ENCODE results near the gene TSPO.

The TSPO gene

GRCh38 chr22:43180670-43181069 is 29.3 kb downstream of the TSPO start:
- Histone ChIP-seq H3K4me3 (ENCODE audit: low read depth, low read length) (no peak overlapping the region), H3K79me2 (ENCODE audit: control insufficient read depth, insufficient read depth, low read length, unreplicated experiment) (peaks cover 8% of the 10 kb centered on the region), H3K36me3 (ENCODE audit: insufficient read depth, low read length) (no peaks in the 10 kb centered on the region; the same call in 1 of the 2 replicates), H3K27me3 (ENCODE audit: insufficient read depth, low read length) (no peaks in the 10 kb centered on the region), H3K27ac (ENCODE audit: low read depth, low read length) (no peak overlapping the region), H2AFZ (ENCODE audit: low read length, unreplicated experiment) (no peak overlapping the region), H3K4me1 (ENCODE audit: control insufficient read depth, insufficient read depth, low read length, unreplicated experiment) (peaks cover 6% of the 10 kb centered on the region)

GRCh38 chr22:43181321-43182076 is 30.1 kb downstream of the TSPO start:
- H3K36me3 ChIP-seq (ENCODE audit: insufficient read depth, low read length) = no peaks in the 10 kb centered on the region; the same call in 1 of the 2 replicates
- no peaks in the 10 kb centered on the region for H3K27me3 ChIP-seq (ENCODE audit: insufficient read depth, low read length)
- H3K4me1 ChIP-seq (ENCODE audit: control insufficient read depth, insufficient read depth, low read length, unreplicated experiment) = peaks cover 7% of the 10 kb centered on the region
- no peak overlapping the region for H2AFZ ChIP-seq (ENCODE audit: low read length, unreplicated experiment)
- peaks cover 9% of the 10 kb centered on the region for H3K79me2 ChIP-seq (ENCODE audit: control insufficient read depth, insufficient read depth, low read length, unreplicated experiment)
- H3K27ac ChIP-seq (ENCODE audit: low read depth, low read length) = no peak overlapping the region
- no peak overlapping the region for H3K4me3 ChIP-seq (ENCODE audit: low read depth, low read length)

DNA sequence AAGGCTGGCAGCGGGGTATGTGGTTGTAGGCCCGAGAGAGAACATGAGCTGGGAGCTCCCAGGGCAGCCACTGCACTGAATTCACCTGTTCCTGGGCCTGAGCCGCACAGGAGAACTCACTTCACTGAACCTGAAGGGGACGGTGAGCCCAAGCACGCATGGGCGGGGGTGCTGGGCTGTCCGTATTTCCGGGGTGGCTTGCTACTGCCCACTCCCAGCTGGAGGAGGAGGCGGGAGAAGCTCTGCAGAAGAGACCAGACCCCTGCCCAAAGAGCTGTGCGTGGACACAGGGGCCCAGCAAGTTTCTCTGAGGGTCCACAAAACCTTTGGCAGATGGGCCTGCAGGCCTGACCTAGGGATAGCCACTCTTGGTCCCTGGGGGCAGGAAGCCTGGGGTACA is 30.8 kb downstream of the TSPO start:
- H3K4me3 ChIP-seq (ENCODE audit: low read depth, low read length) = no peak overlapping the region
- peaks cover 9% of the 10 kb centered on the region for H3K79me2 ChIP-seq (ENCODE audit: control insufficient read depth, insufficient read depth, low read length, unreplicated experiment)
- no peaks in the 10 kb centered on the region; the same call in 1 of the 2 replicates for H3K36me3 ChIP-seq (ENCODE audit: insufficient read depth, low read length)
- no peak overlapping the region for H2AFZ ChIP-seq (ENCODE audit: low read length, unreplicated experiment)
- H3K27ac ChIP-seq (ENCODE audit: low read depth, low read length) = no peak overlapping the region
- H3K4me1 ChIP-seq (ENCODE audit: control insufficient read depth, insufficient read depth, low read length, unreplicated experiment) = peaks cover 7% of the 10 kb centered on the region
- H3K27me3 ChIP-seq (ENCODE audit: insufficient read depth, low read length) = no peaks in the 10 kb centered on the region

DNA sequence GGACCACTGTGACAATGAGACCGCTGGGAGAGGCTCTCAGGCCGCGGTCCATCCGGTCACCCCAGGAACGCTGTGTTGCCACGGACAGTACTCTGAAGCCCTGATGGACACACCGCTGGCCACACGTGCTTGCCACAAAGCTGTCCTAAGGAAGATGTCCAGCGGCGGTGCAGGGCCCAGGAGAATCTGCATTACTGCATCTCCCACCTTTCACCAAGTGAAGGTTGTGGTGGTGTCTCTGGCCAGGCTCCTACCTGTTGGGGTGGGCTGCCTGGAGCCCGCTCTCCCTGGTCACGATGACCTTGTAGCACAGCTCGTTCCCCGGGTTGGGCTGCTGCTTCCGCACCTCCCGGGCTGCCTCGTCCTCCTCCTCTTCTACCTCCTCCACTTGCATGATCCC is 31.4 kb downstream of the TSPO start:
- Histone ChIP-seq H3K79me2 (ENCODE audit: control insufficient read depth, insufficient read depth, low read length, unreplicated experiment) (peaks cover 9% of the 10 kb centered on the region), H3K4me1 (ENCODE audit: control insufficient read depth, insufficient read depth, low read length, unreplicated experiment) (peaks cover 7% of the 10 kb centered on the region), H3K36me3 (ENCODE audit: insufficient read depth, low read length) (no peaks in the 10 kb centered on the region; the same call in 1 of the 2 replicates), H2AFZ (ENCODE audit: low read length, unreplicated experiment) (no peak overlapping the region), H3K4me3 (ENCODE audit: low read depth, low read length) (no peak overlapping the region), H3K27ac (ENCODE audit: low read depth, low read length) (no peak overlapping the region), H3K27me3 (ENCODE audit: insufficient read depth, low read length) (no peaks in the 10 kb centered on the region)

GRCh38 chr22:43183496-43184277 is 32.3 kb downstream of the TSPO start:
- H3K36me3 ChIP-seq (ENCODE audit: insufficient read depth, low read length) = no peaks in the 10 kb centered on the region; the same call in 1 of the 2 replicates
- H3K79me2 ChIP-seq (ENCODE audit: control insufficient read depth, insufficient read depth, low read length, unreplicated experiment) = peaks cover 9% of the 10 kb centered on the region
- no peak overlapping the region for H3K4me3 ChIP-seq (ENCODE audit: low read depth, low read length)
- no peak overlapping the region for H2AFZ ChIP-seq (ENCODE audit: low read length, unreplicated experiment)
- no peaks in the 10 kb centered on the region for H3K27me3 ChIP-seq (ENCODE audit: insufficient read depth, low read length)
- peaks cover 7% of the 10 kb centered on the region for H3K4me1 ChIP-seq (ENCODE audit: control insufficient read depth, insufficient read depth, low read length, unreplicated experiment)
- H3K27ac ChIP-seq (ENCODE audit: low read depth, low read length) = no peak overlapping the region

DNA sequence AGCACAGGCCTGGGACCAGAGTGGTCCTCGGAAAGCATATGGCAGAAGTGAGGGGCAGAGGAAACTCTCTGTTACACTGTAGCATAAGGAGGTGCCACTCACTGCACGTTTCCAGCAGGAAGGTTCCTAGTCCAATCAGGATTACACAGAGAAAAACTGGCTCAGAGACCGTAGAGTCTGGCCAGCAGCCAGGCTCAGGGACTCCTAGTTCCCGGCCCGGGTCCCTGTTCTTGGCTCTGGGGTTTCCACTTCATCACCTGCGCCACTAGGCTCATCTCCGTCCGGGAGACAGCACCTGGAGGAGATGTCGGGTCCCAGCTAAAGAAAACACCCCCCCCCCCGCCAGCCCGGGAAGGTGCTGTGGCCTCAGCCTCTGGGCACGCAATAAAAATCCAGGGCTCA is 34.5 kb downstream of the TSPO start:
- peaks cover 9% of the 10 kb centered on the region for H3K79me2 ChIP-seq (ENCODE audit: control insufficient read depth, insufficient read depth, low read length, unreplicated experiment)
- no peak overlapping the region for H3K27ac ChIP-seq (ENCODE audit: low read depth, low read length)
- peaks cover 7% of the 10 kb centered on the region for H3K4me1 ChIP-seq (ENCODE audit: control insufficient read depth, insufficient read depth, low read length, unreplicated experiment)
- H3K27me3 ChIP-seq (ENCODE audit: insufficient read depth, low read length) = no peaks in the 10 kb centered on the region
- no peak overlapping the region for H2AFZ ChIP-seq (ENCODE audit: low read length, unreplicated experiment)
- H3K4me3 ChIP-seq (ENCODE audit: low read depth, low read length) = peak overlapping the region; percentile 88
- no peaks in the 10 kb centered on the region for H3K36me3 ChIP-seq (ENCODE audit: insufficient read depth, low read length)

DNA sequence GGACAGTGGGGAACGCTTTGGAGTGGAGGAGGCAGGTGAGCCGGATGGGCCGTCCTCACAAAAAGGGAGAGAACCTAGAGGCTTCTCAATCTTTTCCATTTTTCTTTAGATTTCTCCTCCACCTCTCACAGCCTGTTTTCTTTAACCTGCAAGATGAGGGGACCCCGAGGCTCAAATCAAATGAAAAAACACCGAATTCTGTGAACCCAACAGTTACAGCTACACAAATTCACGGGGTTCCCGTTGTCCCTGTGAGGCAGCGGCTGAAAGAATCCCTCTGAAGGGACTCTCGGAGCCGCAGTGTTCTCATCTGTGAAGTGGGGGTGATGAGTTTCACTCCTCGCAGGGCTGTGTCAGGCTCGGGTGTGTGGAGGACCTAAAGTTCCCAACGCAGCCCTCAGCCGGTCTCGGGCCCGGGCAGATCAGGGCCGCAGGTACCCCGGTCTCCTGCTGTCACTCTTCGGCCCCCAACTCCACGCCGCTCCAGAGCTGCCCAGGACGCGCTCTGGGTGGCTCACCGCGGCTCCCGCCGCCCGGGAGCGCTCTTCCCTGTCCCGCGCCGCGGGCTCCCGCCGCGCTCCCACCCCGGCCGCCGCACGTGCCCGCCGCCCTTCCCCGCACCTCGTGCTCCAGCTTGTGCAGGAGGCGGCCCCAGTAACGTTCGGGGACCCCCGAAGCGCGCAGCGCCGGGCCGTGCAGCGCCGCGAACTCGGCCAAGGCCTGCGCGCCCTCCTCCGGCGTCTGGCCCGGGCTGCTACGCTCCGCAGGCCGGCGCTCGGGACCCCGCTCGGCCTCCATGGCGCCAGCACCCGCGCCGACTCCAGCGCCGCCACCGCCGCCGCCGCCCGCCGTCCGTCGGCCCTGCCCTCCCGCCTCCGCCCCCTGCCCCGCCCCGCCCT is 35.2 kb downstream of the TSPO start, which contains the start of gene TTLL12:
TTLL12 (minus strand) TSS at position 863 of the 899 bp plus-strand sequence; CDS start at position 798, 65 bp downstream.
- H3K27ac ChIP-seq (ENCODE audit: low read depth, low read length) = peak within 1 kb of the TSS; percentile 79
- H3K36me3 ChIP-seq (ENCODE audit: insufficient read depth, low read length) = no peaks in the 10 kb centered on the region
- H3K27me3 ChIP-seq (ENCODE audit: insufficient read depth, low read length) = no peaks in the 10 kb centered on the region
- H3K4me1 ChIP-seq (ENCODE audit: control insufficient read depth, insufficient read depth, low read length, unreplicated experiment) = peaks cover 7% of the 10 kb centered on the region
- peak within 1 kb of the TSS; percentile 88 for H2AFZ ChIP-seq (ENCODE audit: low read length, unreplicated experiment)
- H3K79me2 ChIP-seq (ENCODE audit: control insufficient read depth, insufficient read depth, low read length, unreplicated experiment) = peaks cover 9% of the 10 kb centered on the region
- H3K4me3 ChIP-seq (ENCODE audit: low read depth, low read length) = peak within 1 kb of the TSS; percentile 88

GRCh38 chr22:43187171-43188099 is 36.1 kb downstream of the TSPO start:
- Histone ChIP-seq H3K27me3 (ENCODE audit: insufficient read depth, low read length) (no peaks in the 10 kb centered on the region), H3K27ac (ENCODE audit: low read depth, low read length) (peak overlapping the region; percentile 79), H3K4me1 (ENCODE audit: control insufficient read depth, insufficient read depth, low read length, unreplicated experiment) (peaks cover 7% of the 10 kb centered on the region), H3K79me2 (ENCODE audit: control insufficient read depth, insufficient read depth, low read length, unreplicated experiment) (peaks cover 9% of the 10 kb centered on the region), H3K4me3 (ENCODE audit: low read depth, low read length) (peak overlapping the region; percentile 81), H2AFZ (ENCODE audit: low read length, unreplicated experiment) (peak overlapping the region; percentile 88), H3K36me3 (ENCODE audit: insufficient read depth, low read length) (no peaks in the 10 kb centered on the region)

- no peak overlapping the region for H3K4me3 ChIP-seq (ENCODE audit: low read depth, low read length)
- no peak overlapping the region for H2AFZ ChIP-seq (ENCODE audit: low read length, unreplicated experiment)
- H3K36me3 ChIP-seq (ENCODE audit: insufficient read depth, low read length) = no peaks in the 10 kb centered on the region
- peaks cover 9% of the 10 kb centered on the region for H3K79me2 ChIP-seq (ENCODE audit: control insufficient read depth, insufficient read depth, low read length, unreplicated experiment)
- H3K27ac ChIP-seq (ENCODE audit: low read depth, low read length) = no peak overlapping the region
- H3K4me1 ChIP-seq (ENCODE audit: control insufficient read depth, insufficient read depth, low read length, unreplicated experiment) = peaks cover 6% of the 10 kb centered on the region
- H3K27me3 ChIP-seq (ENCODE audit: insufficient read depth, low read length) = no peaks in the 10 kb centered on the region
Measured at GRCh38 chr22:43188829-43189545, 37.6 kb downstream of the TSPO start.
